ENCODE measurements around the gene RPA1.
"Not testable (repeated sequence)": the region's sequence is repeated elsewhere in the genome, so short reads cannot be mapped to it uniquely, and the experiment has no call there.

The RPA1 gene

DNA sequence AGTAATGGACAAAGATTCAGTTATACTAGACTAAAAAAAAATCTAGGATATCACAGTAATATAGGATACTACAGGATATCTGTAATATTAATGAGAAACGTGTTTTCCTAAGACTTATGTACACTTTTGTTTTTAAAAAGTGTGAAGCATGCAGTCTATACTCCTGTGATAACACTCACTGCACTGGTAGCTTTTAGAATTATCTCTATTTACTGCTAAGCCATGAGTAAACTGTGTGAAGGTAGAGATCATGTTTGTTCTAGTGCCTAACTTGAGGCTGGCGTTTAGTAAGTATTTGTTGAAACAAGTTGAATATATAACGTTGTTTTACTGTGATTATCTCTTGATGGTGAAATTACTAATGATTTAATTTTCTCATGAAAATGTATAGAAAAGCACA lies 23.9 kb downstream of the RPA1 start:
- TF ChIP-seq, protein P1, sequence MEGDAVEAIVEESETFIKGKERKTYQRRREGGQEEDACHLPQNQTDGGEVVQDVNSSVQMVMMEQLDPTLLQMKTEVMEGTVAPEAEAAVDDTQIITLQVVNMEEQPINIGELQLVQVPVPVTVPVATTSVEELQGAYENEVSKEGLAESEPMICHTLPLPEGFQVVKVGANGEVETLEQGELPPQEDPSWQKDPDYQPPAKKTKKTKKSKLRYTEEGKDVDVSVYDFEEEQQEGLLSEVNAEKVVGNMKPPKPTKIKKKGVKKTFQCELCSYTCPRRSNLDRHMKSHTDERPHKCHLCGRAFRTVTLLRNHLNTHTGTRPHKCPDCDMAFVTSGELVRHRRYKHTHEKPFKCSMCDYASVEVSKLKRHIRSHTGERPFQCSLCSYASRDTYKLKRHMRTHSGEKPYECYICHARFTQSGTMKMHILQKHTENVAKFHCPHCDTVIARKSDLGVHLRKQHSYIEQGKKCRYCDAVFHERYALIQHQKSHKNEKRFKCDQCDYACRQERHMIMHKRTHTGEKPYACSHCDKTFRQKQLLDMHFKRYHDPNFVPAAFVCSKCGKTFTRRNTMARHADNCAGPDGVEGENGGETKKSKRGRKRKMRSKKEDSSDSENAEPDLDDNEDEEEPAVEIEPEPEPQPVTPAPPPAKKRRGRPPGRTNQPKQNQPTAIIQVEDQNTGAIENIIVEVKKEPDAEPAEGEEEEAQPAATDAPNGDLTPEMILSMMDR (conservative IDR thresholded peaks at IDR 0.05), result no peak
- TF ChIP-seq ZFX (IDR thresholded peaks at IDR 0.05), result no peak
- no peak overlapping the region for H3K27ac ChIP-seq

DNA sequence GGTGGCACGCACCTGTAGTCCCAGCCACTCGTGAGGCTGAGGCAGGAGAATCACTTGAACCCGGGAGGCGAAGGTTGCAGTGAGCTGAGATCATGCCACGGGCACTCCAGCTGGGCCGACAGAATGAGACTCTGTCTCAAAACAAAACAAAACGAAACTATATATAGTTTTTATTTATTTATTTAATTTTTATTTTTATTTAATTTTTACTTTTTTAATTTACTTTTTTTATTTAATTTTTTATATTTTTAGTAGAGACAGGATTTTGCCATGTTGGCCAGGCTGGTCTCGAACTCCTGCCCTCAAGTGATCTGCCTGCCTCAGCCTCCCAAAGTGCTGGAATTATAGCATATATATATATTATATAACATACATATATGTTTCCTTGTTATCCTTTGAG lies 26.7 kb downstream of the RPA1 start:
- H3K27ac ChIP-seq, result not testable (repeated sequence)

DNA sequence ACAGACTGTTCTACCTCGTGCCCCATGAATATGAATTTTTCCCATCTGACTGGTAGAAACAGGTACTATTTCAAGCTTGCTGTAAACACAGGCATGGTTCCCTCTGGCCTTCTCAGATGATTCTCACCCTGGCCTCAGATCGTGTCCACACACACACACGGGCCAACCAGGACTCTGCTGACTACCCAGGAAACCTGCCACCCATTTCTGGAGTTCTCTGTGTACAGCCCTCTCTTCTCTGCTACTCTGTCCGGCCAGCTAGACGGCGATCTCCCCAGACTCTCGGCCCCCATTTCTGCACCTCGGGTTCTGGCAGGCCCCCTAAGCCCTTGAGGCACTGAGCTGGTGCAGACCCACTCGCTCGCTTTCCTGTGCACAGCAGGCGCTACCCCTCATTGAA lies 31.2 kb downstream of the RPA1 start:
- no peak for TF ChIP-seq ZFX (IDR thresholded peaks at IDR 0.05)
- TF ChIP-seq, protein P1 (conservative IDR thresholded peaks at IDR 0.05), result no peak
- no peak overlapping the region for H3K27ac ChIP-seq

DNA sequence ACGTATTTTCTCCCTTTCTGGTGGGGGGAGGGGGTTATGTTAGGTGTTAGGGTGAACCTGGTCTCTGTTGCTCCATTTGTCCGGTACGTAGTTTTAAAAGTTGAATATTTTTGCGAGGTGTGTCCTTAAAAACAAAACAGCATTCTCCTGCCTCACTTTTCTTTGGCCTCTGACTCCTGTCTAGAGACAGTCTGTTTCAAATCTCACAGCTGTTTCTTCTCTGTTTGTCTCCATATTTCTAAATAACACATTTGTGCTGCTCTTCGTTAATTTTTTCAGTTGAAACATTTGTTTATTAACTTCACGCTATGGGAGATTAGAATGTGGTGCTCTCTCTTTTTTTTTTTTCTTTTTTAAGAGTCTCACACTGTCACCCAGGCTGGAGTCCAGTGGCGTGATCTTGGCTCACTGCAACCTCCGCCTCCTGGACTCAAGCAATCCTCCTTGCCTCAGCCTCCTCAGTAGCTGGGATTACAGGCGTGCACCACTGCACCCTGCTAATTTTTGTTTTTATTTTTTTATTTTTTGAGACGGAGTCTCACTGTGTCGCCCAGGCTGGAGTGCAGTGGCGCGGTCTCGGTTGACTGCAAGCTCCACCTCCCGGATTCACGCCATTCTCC lies 31.7 kb downstream of the RPA1 start:
- TF ChIP-seq ZFX (IDR thresholded peaks at IDR 0.05), result no peak
- no peak overlapping the region for H3K27ac ChIP-seq

DNA sequence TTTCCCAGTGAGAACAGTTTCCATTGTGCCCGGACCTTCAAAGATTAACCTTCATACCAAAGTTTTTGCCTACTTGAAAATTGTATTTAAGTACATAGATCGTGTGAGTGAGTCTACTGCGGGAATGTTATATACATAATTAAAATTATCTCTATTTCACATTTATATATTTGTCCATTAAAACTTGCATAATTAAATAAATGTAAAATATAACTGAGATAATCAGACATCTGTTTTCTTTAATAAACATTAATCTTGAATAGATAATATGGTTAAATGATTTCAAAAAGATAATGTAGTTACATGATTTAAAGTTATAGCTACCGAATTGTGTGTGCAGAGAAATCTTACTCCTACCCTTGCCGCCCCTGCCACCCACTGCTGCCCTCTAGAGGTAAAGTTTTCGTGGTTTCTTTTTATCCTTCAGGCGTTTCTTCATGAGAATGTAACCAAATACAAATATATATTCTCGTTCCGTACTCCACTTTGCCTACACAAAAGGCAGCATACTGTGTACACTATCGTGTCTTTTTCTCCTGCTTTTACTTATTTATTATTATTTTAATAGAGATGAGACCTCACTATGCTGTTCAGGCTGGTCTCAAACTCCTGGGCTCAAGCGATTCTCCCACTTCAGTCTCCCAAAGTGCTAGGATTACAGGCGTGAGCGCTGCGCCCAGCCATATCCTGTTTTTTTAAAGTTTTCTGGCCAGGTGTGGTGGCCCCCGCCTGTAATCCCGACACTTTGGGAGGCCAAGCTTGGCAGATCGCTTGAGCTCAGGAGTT lies 35.6 kb downstream of the RPA1 start:
- H3K27ac ChIP-seq, result no peak overlapping the region
- TF ChIP-seq, protein P1 (conservative IDR thresholded peaks at IDR 0.05), result peak; percentile 97
- TF ChIP-seq ZFX (IDR thresholded peaks at IDR 0.05), result no peak

DNA sequence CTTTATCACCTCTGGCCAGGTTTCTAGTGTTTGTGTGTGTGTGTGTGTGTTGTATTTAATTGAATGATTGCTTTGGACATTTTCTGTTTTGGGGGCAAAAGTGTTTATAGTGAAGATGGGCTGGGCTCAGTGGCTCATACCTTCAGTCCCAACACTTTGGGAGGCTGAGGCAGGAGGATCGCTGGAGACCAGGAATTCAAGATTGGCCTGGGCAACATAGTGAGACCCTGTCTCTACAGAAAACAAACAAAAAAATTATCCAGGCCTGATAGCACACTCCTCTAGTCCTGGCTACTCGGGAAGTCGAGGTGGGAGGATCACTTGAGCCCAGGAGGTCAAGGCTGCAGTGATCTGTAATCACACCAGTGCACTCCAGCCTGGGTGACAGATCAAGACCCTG lies 37.5 kb downstream of the RPA1 start:
- TF ChIP-seq ZFX (IDR thresholded peaks at IDR 0.05), result no peak
- TF ChIP-seq, protein P1 (conservative IDR thresholded peaks at IDR 0.05), result no peak
- H3K27ac ChIP-seq, result no peak overlapping the region

DNA sequence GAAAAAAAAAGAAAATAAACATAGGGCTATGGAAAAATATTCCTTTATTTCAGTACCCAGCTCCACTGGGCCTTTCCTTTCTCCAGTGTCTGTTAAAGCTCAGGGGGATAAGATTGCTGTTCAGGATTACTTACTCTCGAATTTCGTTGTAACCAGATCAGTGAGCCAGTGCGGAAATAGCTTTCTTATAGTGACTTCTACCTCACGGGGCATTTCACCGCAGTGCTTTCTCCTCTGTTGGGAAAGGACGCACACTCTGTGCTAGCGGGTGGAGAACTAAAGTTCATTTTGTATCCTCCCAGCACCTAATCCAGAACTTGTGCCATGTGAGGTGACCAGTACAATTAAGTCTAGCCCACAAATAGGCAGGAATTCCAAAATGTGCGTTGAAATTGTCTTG lies 38.3 kb downstream of the RPA1 start:
- TF ChIP-seq, protein P1 (conservative IDR thresholded peaks at IDR 0.05), result no peak
- TF ChIP-seq ZFX (IDR thresholded peaks at IDR 0.05), result no peak
- H3K27ac ChIP-seq, result no peak overlapping the region

DNA sequence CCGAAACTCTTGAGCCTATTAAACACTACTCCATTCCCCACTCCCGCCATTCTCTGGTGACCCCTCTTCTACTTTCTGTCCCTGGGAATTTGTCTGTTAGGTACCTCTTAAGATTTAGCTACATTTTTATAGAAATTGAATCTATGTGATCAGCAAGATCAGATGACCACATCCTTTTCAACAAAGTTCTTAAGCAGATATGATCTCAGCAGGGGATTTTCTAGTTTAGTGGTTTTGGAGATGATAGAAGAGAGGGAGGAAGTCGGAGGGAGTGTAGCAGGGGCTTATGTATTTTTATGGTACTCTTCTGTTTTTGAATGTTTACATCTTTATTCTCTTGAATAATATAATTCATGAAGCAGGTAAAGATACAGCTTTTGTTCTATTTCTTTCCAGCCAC lies 40.8 kb downstream of the RPA1 start:
- H3K27ac ChIP-seq, result no peak overlapping the region
- no peak for TF ChIP-seq ZFX (IDR thresholded peaks at IDR 0.05)
- TF ChIP-seq, protein P1 (conservative IDR thresholded peaks at IDR 0.05), result no peak

Measured in C4-2B (cell line).